ENCODE measurements around the gene SPTB.
A peak's percentile ranks its signal among the peaks of the same experiment; 100 is the strongest.
"Not testable (repeated sequence)": the region's sequence is repeated elsewhere in the genome, so short reads cannot be mapped to it uniquely, and the experiment has no call there.

Gene SPTB

GRCh38 chr14:64879635-64880220, at the start of gene SPTB:
Gene SPTB, minus strand, starts transcription at chr14:64879907. Its CDS starts 56,813 bp downstream, at chr14:64823094.
- ATAC-seq (peak; percentile 77), DNase-seq (peak; percentile 72)

GRCh38 chr14:64929014-64929359, 49.3 kb upstream of the SPTB start:
- DNase-seq (no peak), ATAC-seq (no peak)

- no peak for DNase-seq
Measured at GRCh38 chr14:64928239-64929013, 48.7 kb upstream of the SPTB start.

GRCh38 chr14:64927031-64927430, 47.3 kb upstream of the SPTB start:
- no peak for ATAC-seq
- no peak for DNase-seq

More at GRCh38 chr14:64928239-64929013, 48.7 kb upstream of the SPTB start:
- peak; percentile 68 for ATAC-seq

- no peak for ATAC-seq
- DNase-seq: no peak
Measured at GRCh38 chr14:64926398-64926995, 46.8 kb upstream of the SPTB start.

GRCh38 chr14:64923015-64923414, 43.3 kb upstream of the SPTB start:
- ATAC-seq: no peak
- no peak for DNase-seq

GRCh38 chr14:64920465-64920864, 40.8 kb upstream of the SPTB start:
- DNase-seq (no peak), ATAC-seq (no peak)

- ATAC-seq: no peak
- DNase-seq: no peak
Measured at GRCh38 chr14:64919618-64920017, 39.9 kb upstream of the SPTB start.

DNA sequence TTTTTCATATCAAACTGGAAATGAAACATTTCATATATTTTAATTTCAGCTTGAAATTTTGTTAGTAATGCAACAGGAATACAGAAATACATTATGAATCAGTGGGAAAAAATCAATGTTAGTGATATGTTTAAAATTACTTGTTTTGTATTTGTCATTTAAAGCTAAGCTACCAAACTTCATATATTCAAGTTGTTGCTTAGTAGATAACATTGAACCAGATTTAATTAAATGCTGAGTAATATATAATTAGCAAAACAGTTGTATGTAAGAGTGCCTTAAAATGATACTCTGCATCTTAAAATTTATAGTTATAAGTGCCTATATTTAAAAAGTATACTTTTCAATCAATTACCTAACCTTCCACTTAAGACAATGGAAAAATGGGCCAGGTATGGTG, 39.5 kb upstream of the SPTB start:
- ATAC-seq (no peak), DNase-seq (no peak)

GRCh38 chr14:64918216-64918615, 38.5 kb upstream of the SPTB start:
- no peak for ATAC-seq

GRCh38 chr14:64915797-64916196, 36.1 kb upstream of the SPTB start:
- no peak for DNase-seq
- ATAC-seq: no peak

More at GRCh38 chr14:64918216-64918615, 38.5 kb upstream of the SPTB start:
- no peak for DNase-seq

GRCh38 chr14:64915029-64915424, 35.3 kb upstream of the SPTB start:
- ATAC-seq (no peak), DNase-seq (no peak)

DNA sequence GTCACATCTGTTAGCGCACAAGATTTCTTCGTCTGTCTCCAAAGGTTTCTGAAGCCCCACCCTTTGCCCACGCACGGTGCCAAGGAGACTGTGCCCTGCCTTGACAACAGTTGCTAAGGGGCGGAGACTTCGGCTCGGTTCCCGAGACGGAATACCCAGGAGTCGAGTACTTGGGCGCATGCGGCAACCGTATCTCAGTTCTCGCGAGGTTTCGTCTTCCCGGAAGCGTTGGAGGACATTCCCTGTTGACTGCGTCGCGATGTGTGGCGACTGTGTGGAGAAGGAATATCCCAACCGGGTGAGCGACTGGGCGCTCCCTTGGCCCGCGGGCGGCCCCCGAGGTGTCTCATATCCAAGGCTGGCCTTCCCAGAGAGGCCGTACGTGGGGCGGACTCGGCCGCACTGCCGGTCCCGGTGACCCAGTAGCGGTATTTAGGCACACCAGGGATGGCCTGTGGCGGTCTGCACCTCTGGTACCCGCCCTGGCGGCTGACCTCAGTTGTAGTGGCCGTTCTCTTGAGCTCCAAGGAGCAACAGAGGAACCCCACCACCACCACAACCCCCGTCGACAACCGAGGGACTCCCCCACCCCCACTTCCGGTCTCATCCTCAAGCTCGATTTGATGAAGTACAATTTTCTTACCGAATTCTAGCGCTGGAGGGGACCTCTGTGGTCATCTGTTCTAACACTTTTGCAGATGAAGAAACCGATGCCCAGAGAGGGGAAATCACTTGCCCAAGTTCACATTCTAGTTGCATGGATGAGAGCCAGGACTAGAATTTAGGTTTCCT, 34.7 kb upstream of the SPTB start, which contains the start of gene CHURC1:
Gene CHURC1 (plus strand): TSS at position 219 of the 792 bp plus-strand sequence. CDS start 41 bp downstream, at position 260.
- DNase-seq (peak; percentile 97), ATAC-seq (peak; percentile 99)

DNA sequence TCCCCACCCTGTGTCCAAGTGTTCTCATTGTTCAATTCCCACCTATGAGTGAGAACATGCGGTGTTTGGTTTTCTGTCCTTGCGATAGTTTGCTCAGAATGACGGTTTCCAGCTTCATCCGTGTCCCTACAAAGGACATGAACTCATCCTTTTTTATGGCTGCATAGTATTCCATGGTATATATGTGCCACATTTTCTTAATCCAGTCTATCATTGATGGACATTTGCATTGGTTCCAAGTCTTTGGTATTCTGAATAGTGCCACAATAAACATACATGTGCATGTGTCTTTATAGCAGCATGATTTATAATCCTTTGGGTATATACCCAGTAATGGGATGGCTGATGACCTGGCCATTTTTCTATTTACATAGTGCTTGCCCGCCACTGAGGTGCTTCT, 33.8 kb upstream of the SPTB start:
- DNase-seq: not testable (repeated sequence)

DNA sequence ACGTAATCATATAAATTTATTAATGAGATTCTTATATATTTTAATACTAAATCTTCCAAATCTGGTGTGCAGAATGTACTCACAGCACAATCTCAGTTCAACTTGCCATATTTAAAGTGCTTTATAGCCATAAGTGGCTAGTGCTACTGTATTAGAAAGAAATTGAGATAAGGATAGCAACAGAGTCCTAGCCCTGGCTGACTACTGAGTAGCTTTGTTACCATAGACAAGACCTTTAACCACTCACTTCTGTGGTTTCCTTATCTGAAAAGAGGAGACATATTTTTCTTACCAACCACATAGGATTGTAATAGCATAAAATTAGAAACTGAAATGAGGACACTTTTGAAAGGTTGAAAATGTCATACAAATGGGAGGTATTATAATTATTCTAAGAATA, 32.6 kb upstream of the SPTB start:
- DNase-seq (no peak), ATAC-seq (no peak)

More for the DNA sequence above, 33.8 kb upstream of the SPTB start:
- ATAC-seq: not testable (repeated sequence)

DNA sequence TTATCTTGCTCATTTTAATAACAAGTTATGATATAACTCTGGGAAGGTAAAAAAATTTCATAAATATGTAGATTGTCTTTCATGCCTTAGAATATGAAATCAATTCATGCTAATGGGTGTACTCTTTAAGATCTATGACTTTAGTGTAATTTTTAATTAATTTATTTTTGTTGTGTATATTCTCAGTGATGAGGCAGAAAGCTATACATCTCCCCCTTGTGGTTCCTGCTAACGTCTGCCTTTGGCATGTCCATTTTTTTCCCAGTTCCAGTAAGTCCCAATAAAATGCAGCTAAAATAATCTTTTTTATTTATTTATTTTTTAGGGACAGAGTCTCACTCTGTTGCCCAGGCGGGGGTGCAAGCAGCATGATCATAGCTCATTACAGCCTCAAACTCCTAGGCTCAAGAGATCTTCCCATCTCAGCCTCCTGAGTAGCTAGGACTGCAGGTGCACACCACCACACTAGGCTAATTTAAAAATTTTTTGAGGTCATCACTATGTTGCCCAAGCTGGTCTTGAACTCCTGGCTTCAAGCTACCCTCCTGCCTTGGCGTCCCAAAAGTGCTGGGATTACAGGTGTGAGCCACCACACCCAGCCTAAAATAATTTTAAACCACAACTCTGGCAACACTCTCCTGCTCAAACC, 31.3 kb upstream of the SPTB start:
- DNase-seq: no peak
- no peak for ATAC-seq

GRCh38 chr14:64906022-64906421, 26.3 kb upstream of the SPTB start:
- DNase-seq (no peak), ATAC-seq (no peak)

GRCh38 chr14:64899958-64900357, 20.3 kb upstream of the SPTB start:
- no peak for ATAC-seq
- no peak for DNase-seq

GRCh38 chr14:64891839-64892375, 12.2 kb upstream of the SPTB start:
- peak; percentile 63 for ATAC-seq
- peak; percentile 14 for DNase-seq

DNA sequence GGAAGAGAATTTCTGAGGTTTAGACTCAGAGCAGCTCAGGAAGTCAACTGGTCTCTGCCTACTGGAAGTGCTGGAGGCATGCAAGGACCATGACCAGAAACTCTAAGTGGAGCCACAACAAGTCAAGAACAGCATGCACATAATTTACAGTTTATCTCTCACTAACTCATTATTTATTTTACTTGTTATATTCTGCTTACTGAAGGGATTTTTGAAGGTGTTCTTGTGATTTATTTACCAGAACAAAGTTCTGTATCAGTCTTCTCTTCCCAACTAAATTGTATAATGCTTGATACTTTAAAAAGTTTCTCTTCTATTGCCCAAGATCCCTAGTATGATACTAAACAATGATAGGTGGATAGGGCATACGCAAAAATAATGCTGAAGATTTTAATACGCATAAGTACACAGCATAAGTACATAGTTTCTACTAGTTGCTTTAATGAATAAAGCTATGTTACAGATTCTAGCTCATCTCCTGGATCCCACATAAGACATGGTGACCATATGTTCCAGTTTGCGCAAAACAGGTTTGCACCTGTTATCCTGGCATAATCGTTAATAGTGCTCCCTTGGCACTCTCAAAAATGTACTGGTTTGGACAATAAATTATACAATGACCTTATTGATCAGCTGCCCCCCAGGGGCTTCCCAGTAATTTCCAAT, 11.6 kb upstream of the SPTB start:
- ATAC-seq: no peak
- DNase-seq: no peak

GRCh38 chr14:64889352-64889751, 9.6 kb upstream of the SPTB start:
- ATAC-seq (no peak), DNase-seq (no peak)
